PC-3 (cell line): ENCODE data around the gene RAB6D.

Source experiments
- CTCF ChIP-seq: fragments of 300-600 bp; sonication (generic); conservative IDR thresholded peaks from 2 replicates; pipeline ENCODE4 v1.5.1; 2017; ENCODE audit warnings: antibody characterized with exemption, low read depth, mild to moderate bottlenecking, low read length
- EZH2 ChIP-seq: fragments of 300-600 bp; sonication (generic); IDR thresholded peaks from one replicate; pipeline ENCODE4 v1.6.1; 2017; ENCODE audit warnings: antibody characterized with exemption, mild to moderate bottlenecking, low read length; ENCODE audit not compliant: unreplicated experiment
- EZH2phosphoT487 ChIP-seq: fragments of 300-600 bp; sonication (generic); IDR thresholded peaks from 2 replicates; pipeline ENCODE4 v1.6.1; 2018; ENCODE audit warnings: mild to moderate bottlenecking, antibody characterized with exemption, low read length, borderline replicate concordance

GRCh38 chr2:131367352-131367751, 3.4 kb upstream of the RAB6D start:
- TF ChIP-seq CTCF, result no peak
- TF ChIP-seq EZH2phosphoT487, result no peak
- TF ChIP-seq EZH2, result no peak
